GM12878 (cell line): ENCODE data around the gene SPPL3. TPM values are rescaled to one million over a fixed set of nuclear protein-coding genes. Genes with fewer than 3 reads are reported as not detected.

Experiments
- ETV6 ChIP-seq, 2 experiments: fragments of 450-650 bp in 1 of 2; IDR thresholded peaks in 1 of 2; conservative IDR thresholded peaks in 1 of 2; 2 replicates each; pipeline ENCODE4 v1.6.1; 2014; ENCODE audit warnings: antibody characterized with exemption in 1 of 2, borderline replicate concordance in 1 of 2, low read depth in 1 of 2, mild to moderate bottlenecking in 1 of 2, moderate library complexity in 1 of 2
- FOXM1 ChIP-seq: IDR thresholded peaks from 2 replicates; pipeline ENCODE4 v1.6.1; 2012; ENCODE audit warnings: low read depth, mild to moderate bottlenecking, inconsistent platforms, low read length, moderate library complexity
- MEF2A ChIP-seq: IDR thresholded peaks from 2 replicates; pipeline ENCODE4 v1.6.1; 2011; ENCODE audit warnings: low read depth, mild to moderate bottlenecking, low read length, moderate library complexity; ENCODE audit not compliant: insufficient read depth
- MEF2B ChIP-seq: fragments of 450-650 bp; IDR thresholded peaks from 2 replicates; pipeline ENCODE4 v1.6.1; 2018; ENCODE audit warnings: mild to moderate bottlenecking, moderate library complexity; ENCODE audit not compliant: partially characterized antibody, poor library complexity, severe bottlenecking
- MTA2 ChIP-seq: fragments of 450-650 bp; IDR thresholded peaks from 2 replicates; pipeline ENCODE4 v1.6.1; 2016; ENCODE audit warnings: low read depth, mild to moderate bottlenecking, moderate library complexity
- MTA3 ChIP-seq: IDR thresholded peaks from 2 replicates; pipeline ENCODE4 v1.6.1; 2012; ENCODE audit warnings: low read length, inconsistent platforms, borderline replicate concordance
- NRF1 ChIP-seq: conservative IDR thresholded peaks from 2 replicates; pipeline ENCODE4 v1.6.1; 2011; ENCODE audit warnings: mild to moderate bottlenecking, low read depth, low read length, improper control_type of control experiment
- SIX5 ChIP-seq: IDR thresholded peaks from 2 replicates; pipeline ENCODE4 v1.6.1; 2011; ENCODE audit warnings: mild to moderate bottlenecking, low read depth, low read length, moderate library complexity; ENCODE audit not compliant: severe bottlenecking
- SMARCA5 ChIP-seq: fragments of 450-650 bp; IDR thresholded peaks from 2 replicates; pipeline ENCODE4 v1.6.1; 2017; ENCODE audit warnings: mild to moderate bottlenecking
- SUZ12 ChIP-seq: fragments of 200-600 bp; sonication (generic); IDR thresholded peaks from one replicate; pipeline ENCODE4 v1.6.1; 2018; ENCODE audit warnings: antibody characterized with exemption, mild to moderate bottlenecking; ENCODE audit not compliant: unreplicated experiment
- TCF3 ChIP-seq: IDR thresholded peaks from 2 replicates; pipeline ENCODE4 v1.6.1; 2012; ENCODE audit warnings: low read depth, mild to moderate bottlenecking, low read length, borderline replicate concordance; ENCODE audit not compliant: insufficient read depth
- USF2 ChIP-seq: IDR thresholded peaks from 2 replicates; pipeline ENCODE4 v1.6.1; 2011; ENCODE audit warnings: low read depth, low read length, improper control_type of control experiment, borderline replicate concordance
- YBX1 ChIP-seq: fragments of 450-650 bp; IDR thresholded peaks from 2 replicates; pipeline ENCODE4 v1.6.1; 2016; ENCODE audit warnings: antibody characterized with exemption
- ZBTB11 ChIP-seq: fragments of 450-650 bp; formaldehyde crosslinking; IDR thresholded peaks from 2 replicates; pipeline ENCODE4 v1.5.0; 2022; ENCODE audit warnings: mild to moderate bottlenecking, missing genetic modification characterization
- ZNF592 ChIP-seq: fragments of 450-650 bp; IDR thresholded peaks from 2 replicates; pipeline ENCODE4 v1.6.1; 2017; ENCODE audit warnings: mild to moderate bottlenecking, moderate library complexity
- polyA plus RNA-seq, 11 experiments: library from polyadenylated mRNA; depleted of rRNA in 4 of 11; unstranded in 6 of 11; stranded (reverse) in 5 of 11; fragments of >200 nt; fragmentation: Nextera tagmentation in 4 of 11; fragmentation: Illumina TruSeq in 1 of 11; extraction: Ambion mirVana in 4 of 11; extraction: Trizol in 1 of 11; gene quantifications; 1 replicate in 1 of 11; 2 replicates in 10 of 11; pipeline versions ENCODE4 v1.2.1 to v1.2.3, GENCODE V29; 2011 to 2016; ENCODE audit warnings: inconsistent platforms in 2 of 11, missing spikeins in 2 of 11, low read depth in 1 of 11
- total RNA-seq, 4 experiments: library from RNA; depleted of rRNA in 3 of 4; stranded (reverse); fragments of >200 nt in 3 of 4; fragmentation: Illumina TruSeq in 1 of 4; extraction: Trizol in 1 of 4; gene quantifications; 2 replicates each; pipeline versions ENCODE4 v1.2.1 to v1.2.3, GENCODE V29; 2013 to 2021
- TF ChIP-seq, protein P1 (sequence below): fragments of 450-650 bp; IDR thresholded peaks from 2 replicates; pipeline ENCODE4 v1.6.1; 2018; ENCODE audit warnings: borderline replicate concordance, mild to moderate bottlenecking; ENCODE audit not compliant: partially characterized antibody

The SPPL3 gene
- total and polyA plus RNA-seq, 10 of the 15 experiments (the other 5 are each of a cell fraction or from before 2014, with no cell fraction given), result 4.3 to 45.5 (median 11.7) TPM

- TF ChIP-seq YBX1, result no peak
- TF ChIP-seq SMARCA5, result no peak
- peak; percentile 85 for TF ChIP-seq NRF1
- no peak for TF ChIP-seq ZNF592
- TF ChIP-seq, protein P1, sequence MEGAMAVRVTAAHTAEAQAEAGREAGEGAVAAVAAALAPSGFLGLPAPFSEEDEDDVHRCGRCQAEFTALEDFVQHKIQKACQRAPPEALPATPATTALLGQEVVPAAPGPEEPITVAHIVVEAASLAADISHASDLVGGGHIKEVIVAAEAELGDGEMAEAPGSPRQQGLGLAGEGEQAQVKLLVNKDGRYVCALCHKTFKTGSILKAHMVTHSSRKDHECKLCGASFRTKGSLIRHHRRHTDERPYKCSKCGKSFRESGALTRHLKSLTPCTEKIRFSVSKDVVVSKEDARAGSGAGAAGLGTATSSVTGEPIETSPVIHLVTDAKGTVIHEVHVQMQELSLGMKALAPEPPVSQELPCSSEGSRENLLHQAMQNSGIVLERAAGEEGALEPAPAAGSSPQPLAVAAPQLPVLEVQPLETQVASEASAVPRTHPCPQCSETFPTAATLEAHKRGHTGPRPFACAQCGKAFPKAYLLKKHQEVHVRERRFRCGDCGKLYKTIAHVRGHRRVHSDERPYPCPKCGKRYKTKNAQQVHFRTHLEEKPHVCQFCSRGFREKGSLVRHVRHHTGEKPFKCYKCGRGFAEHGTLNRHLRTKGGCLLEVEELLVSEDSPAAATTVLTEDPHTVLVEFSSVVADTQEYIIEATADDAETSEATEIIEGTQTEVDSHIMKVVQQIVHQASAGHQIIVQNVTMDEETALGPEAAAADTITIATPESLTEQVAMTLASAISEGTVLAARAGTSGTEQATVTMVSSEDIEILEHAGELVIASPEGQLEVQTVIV, result no peak
- TF ChIP-seq MTA2, result no peak
- TF ChIP-seq SUZ12, result no peak
- no peak for TF ChIP-seq ZBTB11 (CRISPR knock-in tag)
- TF ChIP-seq ETV6 (conservative IDR thresholded peaks at IDR 0.05 in 1 of 2, IDR thresholded peaks at IDR 0.05 in 1 of 2; ENCODE audit: borderline replicate concordance in 1 of 2, low read depth in 1 of 2), result no peak
- TF ChIP-seq MTA3, result no peak
- TF ChIP-seq MEF2B, result peak; percentile 67
- no peak for TF ChIP-seq TCF3
- TF ChIP-seq MEF2A, result no peak
- no peak for TF ChIP-seq SIX5
- TF ChIP-seq FOXM1, result no peak
- peak; percentile 99 for TF ChIP-seq USF2
Measured at GRCh38 chr12:120904197-120904773, at the start of gene SPPL3 (continued).
